GM12891 (cell line): Measurements from ENCODE around the gene PRC1.
"Not testable (repeated sequence)": the region's sequence is repeated elsewhere in the genome, so short reads cannot be mapped to it uniquely, and the experiment has no call there.

Experiments
- DNase-seq: peaks from one replicate; pipeline ENCODE4 v3.0.0; 2011; ENCODE audit warnings: low spot score; ENCODE audit not compliant: insufficient read length
- FAIRE-seq: peaks from 2 replicates; lab custom pipeline; 2011; peaks lifted over from hg19 to GRCh38; lab: Jason Lieb, UNC
- PAX5 ChIP-seq: IDR thresholded peaks from 2 replicates; pipeline ENCODE4 v1.6.1; 2011; ENCODE audit warnings: low read length, moderate library complexity, mild to moderate bottlenecking; ENCODE audit not compliant: insufficient read depth, severe bottlenecking
- POLR2A ChIP-seq: IDR thresholded peaks from 2 replicates; pipeline ENCODE4 v1.6.1; 2011; ENCODE audit warnings: low read depth, low read length, control low read depth
- POLR2AphosphoS5 ChIP-seq: IDR thresholded peaks from 2 replicates; pipeline ENCODE4 v1.6.1; 2011; ENCODE audit warnings: low read depth, low read length, control low read depth
- POU2F2 ChIP-seq: IDR thresholded peaks from 2 replicates; pipeline ENCODE4 v1.6.1; 2011; ENCODE audit warnings: low read depth, mild to moderate bottlenecking, control low read depth, low read length, moderate library complexity
- SPI1 ChIP-seq: IDR thresholded peaks from 2 replicates; pipeline ENCODE4 v1.6.1; 2011; ENCODE audit warnings: low read depth, low read length, control low read depth
- TAF1 ChIP-seq: IDR thresholded peaks from 2 replicates; pipeline ENCODE4 v1.6.1; 2011; ENCODE audit warnings: low read depth, low read length, control low read depth

PRC1 gene

GRCh38 chr15:91022075-91022831, 27.9 kb upstream of the PRC1 start, which contains the start of gene VPS33B:
Gene VPS33B (minus strand): TSS chr15:91022594. CDS start chr15:91022249, 345 bp downstream.
- peak; percentile 82 for FAIRE-seq
- DNase-seq: peak; percentile 43
- no peak for TF ChIP-seq PAX5
- TF ChIP-seq POLR2AphosphoS5: peak; percentile 62
- TF ChIP-seq POLR2A: peak; percentile 70
- no peak; the same call in 1 of the 2 replicates for TF ChIP-seq POU2F2
- TF ChIP-seq TAF1: peak; percentile 66; the same call in 1 of the 2 replicates

- DNase-seq: no peak
- peak; percentile 71 for FAIRE-seq
- TF ChIP-seq TAF1: no peak
- TF ChIP-seq POLR2AphosphoS5: no peak
- no peak for TF ChIP-seq SPI1
- TF ChIP-seq POU2F2: no peak
- TF ChIP-seq PAX5: no peak
- TF ChIP-seq POLR2A: no peak
These were observed 27.3 kb upstream of the PRC1 start for GRCh38 chr15:91021516-91022074.

- TF ChIP-seq TAF1: no peak
- no peak for TF ChIP-seq PAX5
- no peak for TF ChIP-seq POU2F2
- no peak for TF ChIP-seq SPI1
- no peak for TF ChIP-seq POLR2A
- TF ChIP-seq POLR2AphosphoS5: no peak
- no peak for DNase-seq
- no peak for FAIRE-seq
These were observed 23.8 kb upstream of the PRC1 start for GRCh38 chr15:91018158-91018557.

- DNase-seq (no peak), FAIRE-seq (no peak)
- no peak for TF ChIP-seq TAF1
- TF ChIP-seq SPI1: no peak
- no peak for TF ChIP-seq PAX5
- TF ChIP-seq POLR2A: no peak
- TF ChIP-seq POU2F2: no peak
- TF ChIP-seq POLR2AphosphoS5: no peak
These were observed 23.4 kb upstream of the PRC1 start for GRCh38 chr15:91017716-91018115.

GRCh38 chr15:91013701-91014100, 19.4 kb upstream of the PRC1 start:
- FAIRE-seq, DNase-seq: not testable (repeated sequence)

GRCh38 chr15:91007266-91007665, 12.9 kb upstream of the PRC1 start:
- DNase-seq (no peak), FAIRE-seq (no peak)
- TF ChIP-seq TAF1: no peak
- TF ChIP-seq POU2F2: no peak
- TF ChIP-seq SPI1: no peak
- TF ChIP-seq POLR2A: no peak
- no peak for TF ChIP-seq PAX5

- no peak for DNase-seq
- TF ChIP-seq POU2F2 (no peak), TAF1 (no peak), SPI1 (no peak), POLR2A (no peak), PAX5 (no peak), POLR2AphosphoS5 (no peak)
- FAIRE-seq: no peak
These were observed 6.9 kb upstream of the PRC1 start for GRCh38 chr15:91001209-91001608.

- no peak for FAIRE-seq
- TF ChIP-seq POU2F2 (no peak), POLR2A (no peak), PAX5 (no peak), TAF1 (no peak), SPI1 (no peak), POLR2AphosphoS5 (no peak)
- DNase-seq: no peak
These were observed 4.4 kb upstream of the PRC1 start for GRCh38 chr15:90998737-90999136.

GRCh38 chr15:90994059-90994416, 297 bp downstream of the PRC1 start:
- no peak for FAIRE-seq
- no peak for DNase-seq

GRCh38 chr15:90991587-90992285, 2.6 kb downstream of the PRC1 start:
- FAIRE-seq (no peak), DNase-seq (no peak)
- no peak for TF ChIP-seq SPI1
- no peak for TF ChIP-seq PAX5
- TF ChIP-seq TAF1: no peak
- TF ChIP-seq POLR2AphosphoS5: no peak
- TF ChIP-seq POLR2A: no peak
- TF ChIP-seq POU2F2: no peak

More at GRCh38 chr15:90994059-90994416, 297 bp downstream of the PRC1 start:
- no peak for TF ChIP-seq POLR2A
- no peak for TF ChIP-seq PAX5
- TF ChIP-seq POU2F2: no peak
- TF ChIP-seq SPI1: no peak
- no peak for TF ChIP-seq TAF1
- no peak for TF ChIP-seq POLR2AphosphoS5
